ENCODE data around the gene SGIP1. TPM values are rescaled to one million over a fixed set of nuclear protein-coding genes. Genes with fewer than 3 reads are reported as not detected.

Gene SGIP1
- total and polyA plus RNA-seq, 2 of the 4 experiments (the other 2 are of a cell fraction), result 27.1 to 42.7 TPM

GRCh38 chr1:66770694-66771093 lies 236.7 kb downstream of the SGIP1 start:
- Histone ChIP-seq H3K9ac (ENCODE audit: low read depth, low read length) (no peak overlapping the region), H2BK20ac (ENCODE audit: low read depth, low read length) (no peak overlapping the region), H3K4me1 (ENCODE audit: control insufficient read depth, insufficient read depth, low read length) (no peaks in the 10 kb centered on the region), H3K4me2 (ENCODE audit: low read depth, low read length) (no peak overlapping the region), H3K4ac (ENCODE audit: low read depth, low read length) (no peak overlapping the region), H3K36me3 (ENCODE audit: control insufficient read depth, insufficient read depth, low read length) (no peaks in the 10 kb centered on the region), H3K4me3 (ENCODE audit: insufficient read depth, low read depth, low read length) (no peak overlapping the region), H3K18ac (ENCODE audit: low read depth, low read length) (no peak overlapping the region), H2BK5ac (ENCODE audit: low read depth, low read length, poor library complexity, severe bottlenecking) (no peak overlapping the region), H3K9me1 (ENCODE audit: insufficient read depth, low read length) (no peaks in the 10 kb centered on the region), H2AK9ac (replicated peaks; ENCODE audit: low read depth, low read length, poor library complexity) (no peak overlapping the region), H4K91ac (ENCODE audit: insufficient read depth, low read depth, low read length) (no peak overlapping the region), H3K9me3 (ENCODE audit: control insufficient read depth, insufficient read depth, low read length) (no peaks in the 10 kb centered on the region), H2AFZ (replicated peaks; ENCODE audit: low read length, poor library complexity) (no peak overlapping the region), H3K27me3 (ENCODE audit: control insufficient read depth, insufficient read depth, low read length) (peaks cover 4% of the 10 kb centered on the region), H2AK5ac (ENCODE audit: low read depth, low read length) (no peak overlapping the region), H4K8ac (ENCODE audit: low read depth in 2 of 2, low read length in 2 of 2) (no peak overlapping the region), H2BK15ac (ENCODE audit: low read depth, low read length) (no peak overlapping the region), H2BK120ac (ENCODE audit: low read depth, low read length) (no peak overlapping the region), H3K27ac (ENCODE audit: insufficient read depth, low read length) (no peak overlapping the region), H3K23ac (ENCODE audit: low read depth, low read length) (no peak overlapping the region), H3K56ac (ENCODE audit: extremely low read depth, insufficient read depth, low read length) (no peak overlapping the region), H3K79me1 (ENCODE audit: low read depth in 1 of 2, low read length in 2 of 2) (no peaks in the 10 kb centered on the region), H3K14ac (replicated peaks; ENCODE audit: low read depth, low read length) (no peak overlapping the region), H4K20me1 (ENCODE audit: insufficient read depth, low read length) (no peaks in the 10 kb centered on the region), H4K5ac (ENCODE audit: low read depth, low read length) (no peak overlapping the region)
- TF ChIP-seq MAFK (IDR thresholded peaks at IDR 0.05; ENCODE audit: low read depth, low read length) (no peak), RCOR1 (IDR thresholded peaks at IDR 0.05; ENCODE audit: insufficient replicate concordance, low read length) (no peak), SMC3 (IDR thresholded peaks at IDR 0.05; ENCODE audit: low read depth, low read length) (no peak), MAZ (IDR thresholded peaks at IDR 0.05; ENCODE audit: borderline replicate concordance, low read depth, low read length) (no peak), CHD1 (IDR thresholded peaks at IDR 0.05; ENCODE audit: low read depth, low read length) (no peak), CTCF (conservative IDR thresholded peaks at IDR 0.05; ENCODE audit: low read depth, low read length) (no peak), FOS (IDR thresholded peaks at IDR 0.05; ENCODE audit: low read depth, low read length) (no peak), ELK1 (IDR thresholded peaks at IDR 0.05; ENCODE audit: borderline replicate concordance, low read depth, low read length) (no peak), RFX5 (IDR thresholded peaks at IDR 0.05; ENCODE audit: low read depth, low read length) (no peak), RAD21 (IDR thresholded peaks at IDR 0.05; ENCODE audit: low read length) (no peak), BHLHE40 (IDR thresholded peaks at IDR 0.05; ENCODE audit: low read depth, low read length) (no peak), USF2 (IDR thresholded peaks at IDR 0.05; ENCODE audit: low read depth, low read length) (no peak), CEBPB (IDR thresholded peaks at IDR 0.05; ENCODE audit: low read depth, low read length) (no peak), MXI1 (IDR thresholded peaks at IDR 0.05; ENCODE audit: borderline replicate concordance, low read depth, low read length) (no peak), NFE2L2 (IDR thresholded peaks at IDR 0.05; ENCODE audit: low read depth, low read length) (no peak), POLR2A (IDR thresholded peaks at IDR 0.05; ENCODE audit: low read depth, low read length) (no peak)
- in situ Hi-C loops (cut with MboI; ENCODE audit: low sequenced_read_pairs) (loop anchor here (25.0 kb wide), 1 partner anchor 717 kb away; no protein-coding TSS in a partner anchor), intact Hi-C loops (cut with micrococcal nuclease) (no loop called here), dilution Hi-C loops (cut with HindIII; ENCODE audit: low sequenced_read_pairs, unreplicated experiment) (no loop called here)
- BruUV-seq (replicated peaks), result no TSS peak
- CTCF ChIA-PET, result no interaction called here
- POLR2A ChIA-PET (ENCODE audit: unreplicated experiment), result no interaction called here
- ATAC-seq (ENCODE audit: low read depth) (no peak), DNase-seq (no peak)
- WGBS, 2 experiments (ENCODE audit: extremely low coverage in 2 of 2, insufficient read length in 1 of 2), result 67% methylated on average over 3 of the region's 4 CpGs; no CpG with 5 or more reads in 1 of the 2 experiments

All from IMR-90 (cell line).